ENCODE results near the gene HOXB8.

The HOXB8 gene

GRCh38 chr17:48562934-48563333 is 52.2 kb downstream of the HOXB8 start:
- TF ChIP-seq CTCF (IDR thresholded peaks at IDR 0.05; ENCODE audit: low read depth, low read length) = no peak
- no peak overlapping the region for H3K4me3 ChIP-seq (ENCODE audit: low read depth, low read length)
- H3K4me1 ChIP-seq = no peaks in the 10 kb centered on the region
- no peaks in the 10 kb centered on the region for H3K9me3 ChIP-seq
- H3K27me3 ChIP-seq = peaks cover 99% of the 10 kb centered on the region
- no peaks in the 10 kb centered on the region for H3K36me3 ChIP-seq
- DNase-seq = no peak
